AML-193 (cell line): ENCODE data around the gene MUC4.
"Not testable (repeated sequence)": the region's sequence is repeated elsewhere in the genome, so short reads cannot be mapped to it uniquely, and the experiment has no call there.

Experiments
- DNase-seq, 2 experiments: peaks; one replicate each; lab custom pipeline; 2025; lab: John Stamatoyannopoulos, UW

Gene MUC4

DNA sequence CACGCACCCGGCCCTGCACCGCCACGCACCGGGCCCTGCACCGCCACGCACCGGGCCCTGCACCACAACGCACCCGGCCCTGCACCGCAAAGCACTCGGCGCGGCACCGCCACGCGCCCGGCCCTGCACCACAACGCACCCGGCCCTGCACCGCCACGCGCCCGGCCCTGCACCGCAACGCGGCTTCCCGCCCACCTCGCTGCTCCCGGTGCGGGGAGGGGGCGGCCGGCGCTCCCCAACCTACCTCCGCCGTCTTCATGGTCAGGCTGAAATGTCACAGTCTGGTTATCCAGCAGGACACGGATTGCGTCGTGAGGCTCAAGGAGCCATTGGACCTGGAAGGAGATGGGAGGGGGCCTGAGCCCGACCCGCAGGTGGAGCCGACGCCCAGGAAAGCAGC, 49.1 kb downstream of the MUC4 start:
- no peak for DNase-seq

- no peak for DNase-seq
These were observed 49.5 kb downstream of the MUC4 start for GRCh38 chr3:195762249-195762585.

- DNase-seq: no peak
These were observed 50.0 kb downstream of the MUC4 start for GRCh38 chr3:195761567-195762248.

DNA sequence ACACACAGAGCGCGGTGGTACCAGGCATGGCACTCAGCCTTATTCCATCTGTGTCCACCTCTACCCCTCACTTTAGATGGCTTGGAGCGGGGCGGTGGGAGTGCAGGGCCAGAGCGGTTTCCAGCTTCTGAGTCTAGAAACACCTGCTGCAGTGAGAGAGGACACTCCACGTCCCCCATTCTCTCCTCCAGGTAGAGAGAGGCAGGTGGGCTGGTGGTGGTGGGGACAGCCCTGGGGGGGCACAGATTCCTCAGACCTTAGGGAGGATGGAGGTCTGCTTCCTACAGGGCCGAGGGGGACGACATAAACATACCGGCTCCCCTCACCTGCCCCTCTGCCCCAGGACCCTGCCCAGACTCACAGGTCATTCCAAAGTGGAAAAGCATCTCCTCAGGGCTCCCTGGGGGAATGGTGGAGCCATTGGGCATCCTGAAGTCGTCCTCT, 50.6 kb downstream of the MUC4 start:
- no peak for DNase-seq

GRCh38 chr3:195760345-195761122, 51.2 kb downstream of the MUC4 start:
- no peak for DNase-seq

- DNase-seq: no peak
These were observed 52.9 kb downstream of the MUC4 start for GRCh38 chr3:195758721-195759353.

DNA sequence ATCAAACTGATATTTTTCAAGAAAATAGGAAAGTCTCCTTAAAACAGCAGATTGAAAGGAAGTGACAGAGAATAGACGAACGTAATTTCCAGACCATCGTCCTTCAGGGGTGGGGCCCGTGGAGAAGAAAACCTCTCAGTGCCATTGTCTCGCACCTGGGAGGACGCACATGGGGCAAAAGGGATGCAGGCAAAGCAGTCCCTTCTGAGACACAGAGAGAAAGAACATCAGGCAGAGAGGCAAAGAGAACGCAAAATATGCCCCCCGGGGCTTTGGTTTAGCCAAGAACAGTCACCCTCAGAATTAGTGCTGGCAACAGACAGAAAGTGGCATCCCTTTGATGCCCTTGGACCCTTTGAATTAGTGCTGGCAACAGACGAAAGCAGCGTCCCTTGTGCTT, 53.9 kb downstream of the MUC4 start:
- no peak for DNase-seq

DNA sequence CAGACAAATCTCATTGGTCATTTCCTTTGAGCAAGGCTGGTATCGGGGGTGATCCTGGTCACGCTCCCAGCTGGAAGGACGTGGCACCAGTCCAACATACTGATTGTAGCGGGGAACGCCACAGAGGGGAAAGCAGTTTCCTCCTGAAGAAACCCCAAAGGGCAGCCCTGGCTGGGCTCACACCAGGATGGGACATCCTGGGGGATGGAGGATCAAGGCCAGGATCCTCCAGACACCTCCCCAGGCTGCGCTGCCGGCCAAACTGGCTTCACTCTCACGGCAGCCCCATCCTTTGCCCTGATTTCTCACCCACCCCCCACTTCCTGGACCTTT, 54.3 kb downstream of the MUC4 start:
- DNase-seq: no peak

GRCh38 chr3:195755791-195756676, 55.7 kb downstream of the MUC4 start:
- no peak for DNase-seq

GRCh38 chr3:195755391-195755790, 56.3 kb downstream of the MUC4 start:
- DNase-seq: no peak

GRCh38 chr3:195754906-195755305, 56.8 kb downstream of the MUC4 start:
- DNase-seq: no peak

- no peak for DNase-seq
These were observed 57.6 kb downstream of the MUC4 start for GRCh38 chr3:195754141-195754540.

DNA sequence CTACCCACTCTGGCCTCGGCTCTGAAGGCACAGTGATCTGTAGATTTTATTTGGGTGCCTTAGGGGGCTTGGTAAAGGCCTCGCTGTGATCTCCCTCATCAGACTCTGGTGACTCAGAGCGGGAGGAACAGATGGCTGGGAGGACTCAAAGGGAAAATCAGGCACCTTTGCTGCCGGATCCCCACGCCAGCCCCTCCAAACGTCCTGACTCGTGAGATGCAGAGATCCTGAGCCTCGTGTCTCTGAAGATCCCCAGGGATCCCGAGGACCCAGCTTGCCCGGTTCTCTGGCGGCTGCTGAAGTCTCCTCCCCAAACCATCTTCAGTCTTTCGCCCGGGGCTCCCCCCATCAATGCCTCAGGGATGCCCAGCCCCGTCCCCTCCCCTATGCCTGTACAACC, 58.1 kb downstream of the MUC4 start:
- no peak for DNase-seq

GRCh38 chr3:195752546-195753331, 59.0 kb downstream of the MUC4 start:
- no peak for DNase-seq

GRCh38 chr3:195752066-195752465, 59.7 kb downstream of the MUC4 start:
- DNase-seq: no peak

- no peak for DNase-seq
These were observed 60.2 kb downstream of the MUC4 start for GRCh38 chr3:195751560-195751959.

DNA sequence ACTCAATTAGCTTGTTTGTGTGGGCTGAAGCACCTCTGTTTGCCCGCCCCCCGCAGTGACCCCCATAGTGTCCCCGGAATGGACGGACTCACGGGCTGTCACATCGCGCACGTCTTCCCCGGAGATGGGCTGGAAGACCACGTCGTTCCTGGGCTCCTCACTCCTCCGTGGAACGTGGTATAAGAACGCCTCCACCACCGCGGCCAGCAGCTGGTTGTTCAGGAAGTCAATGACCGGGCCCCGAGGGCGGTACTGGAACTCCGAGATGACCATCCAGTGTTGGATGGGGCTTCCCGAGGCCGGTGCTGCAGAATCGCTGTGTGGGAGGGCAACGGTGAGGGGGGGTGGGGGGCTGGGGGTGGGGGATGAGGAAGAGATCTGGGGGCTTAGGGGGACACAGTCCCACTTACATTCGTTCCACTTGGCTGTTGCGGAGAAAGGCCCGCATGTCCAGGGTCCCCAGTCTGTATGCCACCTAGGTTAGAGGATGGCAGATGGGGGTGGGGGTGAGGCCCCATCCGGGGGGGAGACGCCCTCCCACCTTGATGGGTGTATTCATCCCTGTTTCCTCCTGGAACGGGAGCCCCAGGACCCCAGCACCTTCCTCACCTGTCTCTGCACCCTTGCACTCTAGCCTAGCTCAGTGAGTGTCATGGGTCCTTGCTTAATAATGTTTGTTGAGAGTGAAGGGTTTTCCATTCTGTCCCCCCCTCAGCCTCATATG, 60.8 kb downstream of the MUC4 start:
- no peak for DNase-seq

DNA sequence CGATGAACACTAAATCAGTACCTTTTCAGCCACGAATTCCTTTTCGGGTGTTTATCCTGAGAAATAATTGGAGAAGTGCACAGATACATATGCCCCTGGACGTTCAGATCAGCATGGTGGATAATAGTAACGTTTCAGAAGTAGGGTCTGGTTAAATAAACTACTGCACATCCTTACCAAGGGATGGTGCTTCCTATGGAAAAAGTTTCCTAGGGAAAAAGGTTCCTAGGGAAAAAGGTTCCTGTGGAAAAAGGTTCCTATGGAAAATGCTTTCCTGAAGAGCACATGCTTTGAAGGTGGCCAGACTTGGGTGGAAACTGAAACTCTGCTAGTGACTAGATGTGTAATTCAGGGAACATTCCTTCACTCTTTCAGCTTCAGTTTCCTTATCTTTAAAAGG, 62.6 kb downstream of the MUC4 start:
- not testable (repeated sequence) for DNase-seq

GRCh38 chr3:195748661-195749060, 63.1 kb downstream of the MUC4 start:
- no peak for DNase-seq

DNA sequence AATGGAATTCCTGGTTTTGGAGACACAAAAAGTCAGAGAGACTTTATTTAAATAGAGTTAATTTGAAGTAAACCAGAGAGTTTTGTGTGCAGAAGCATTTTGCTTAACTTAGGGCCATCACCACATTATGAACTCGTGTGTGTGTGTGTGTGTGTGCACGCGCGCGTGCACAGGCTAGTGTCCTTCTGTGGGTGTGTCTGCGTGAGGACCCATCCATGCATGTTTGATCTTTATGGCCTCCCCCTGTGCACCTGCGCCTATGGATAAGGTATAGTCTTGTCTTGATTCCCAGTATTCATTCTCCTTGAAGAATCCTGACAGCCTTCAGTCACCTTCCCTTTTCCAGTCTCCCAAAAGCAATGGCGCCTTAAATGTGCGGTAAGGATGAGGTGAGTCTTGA, 65.0 kb downstream of the MUC4 start:
- no peak for DNase-seq

- no peak for DNase-seq
These were observed 65.4 kb downstream of the MUC4 start for GRCh38 chr3:195746346-195746745.
